Upper lobe of right lung (tissue), 1 donor: Measurements from ENCODE around the gene TSSK3. TPM values are rescaled to one million over a fixed set of nuclear protein-coding genes. Genes with fewer than 3 reads are reported as not detected.

Source experiments
- ATAC-seq: fragments of 200-7000 bp; cut with Tn5 transposase; one replicate; pipeline ENCODE4 v1.9.1; 2020; ENCODE audit warnings: mild to moderate bottlenecking, moderate library complexity
- DNase-seq: peaks from one replicate; pipeline ENCODE4 v3.0.0-alpha.2; 2020
- H3K27ac ChIP-seq: fragments of 200-600 bp; one replicate; pipeline ENCODE4 v1.8.0; 2022
- H3K27me3 ChIP-seq: fragments of 200-600 bp; one replicate; pipeline ENCODE4 v1.8.0; 2022; ENCODE audit warnings: mild to moderate bottlenecking
- H3K36me3 ChIP-seq: fragments of 200-600 bp; one replicate; pipeline ENCODE4 v1.8.0; 2022
- H3K4me1 ChIP-seq: fragments of 200-600 bp; one replicate; pipeline ENCODE4 v1.8.0; 2022
- H3K4me3 ChIP-seq: fragments of 200-600 bp; one replicate; pipeline ENCODE4 v1.8.0; 2022; ENCODE audit warnings: mild to moderate bottlenecking
- H3K9me3 ChIP-seq: fragments of 200-600 bp; one replicate; pipeline ENCODE4 v1.8.0; 2022
- intact Hi-C: fragments of 100-400 bp; cut with DNase I; formaldehyde crosslinking; loops from one replicate; pipeline ENCODE4 v1.11.0; 2022
- total RNA-seq: library from RNA; stranded (reverse); fragmentation: NEBNext Ultra II Directional; extraction: Animal tissue kit (Norgen Biotek cat#: 25700); gene quantifications from one replicate; pipeline ENCODE4 v1.2.1, GENCODE V29; 2021
- TF ChIP-seq, protein P1 (sequence below): fragments of 200-600 bp; IDR thresholded peaks from one replicate; pipeline ENCODE4 v1.8.0; 2022; ENCODE audit warnings: antibody characterized with exemption
- donor health status: DM: no; HTN: yes; CAD: no; lungs with severe emphysema.

Gene TSSK3
- total RNA-seq, 1 donor from 2014 or later: 2.5 TPM

DNA sequence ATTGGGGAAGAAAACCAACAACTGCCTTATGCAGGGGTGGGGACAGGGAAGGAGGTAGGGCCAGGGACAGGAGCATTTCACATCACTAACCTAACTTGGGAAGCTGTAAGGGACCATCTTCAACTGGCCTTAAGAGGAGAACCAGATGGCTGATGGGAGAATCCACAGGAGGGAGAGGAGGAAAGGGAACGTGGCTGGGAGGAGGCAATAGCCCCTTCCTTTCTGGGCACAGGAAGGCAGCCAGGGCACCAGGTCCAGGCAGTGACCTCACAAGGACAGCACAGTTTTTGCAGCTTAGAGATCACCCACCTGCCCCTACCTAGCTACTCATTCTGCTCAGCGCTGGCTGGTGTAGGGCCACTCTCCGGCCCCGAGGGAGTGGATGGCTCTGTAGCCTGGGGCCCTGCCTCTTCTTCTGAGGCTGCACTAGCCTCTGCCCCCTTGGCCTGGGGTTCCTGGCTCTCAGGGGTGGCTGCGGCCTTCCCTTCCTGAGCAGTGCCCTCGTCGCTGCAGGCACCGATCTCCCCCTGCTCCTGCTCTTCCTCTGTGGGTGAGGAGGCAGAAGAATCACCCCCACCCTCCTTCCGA lies 28.0 kb upstream of the TSSK3 start:
- intact Hi-C loops: no loop called here
- no peak for DNase-seq
- H3K27me3 ChIP-seq: no peaks in the 10 kb centered on the region
- H3K9me3 ChIP-seq: no peaks in the 10 kb centered on the region
- peaks cover 28% of the 10 kb centered on the region for H3K4me1 ChIP-seq
- ATAC-seq: no peak
- H3K36me3 ChIP-seq: peaks cover 37% of the 10 kb centered on the region
- peak overlapping the region; percentile 36 for H3K27ac ChIP-seq
- TF ChIP-seq, protein P1, sequence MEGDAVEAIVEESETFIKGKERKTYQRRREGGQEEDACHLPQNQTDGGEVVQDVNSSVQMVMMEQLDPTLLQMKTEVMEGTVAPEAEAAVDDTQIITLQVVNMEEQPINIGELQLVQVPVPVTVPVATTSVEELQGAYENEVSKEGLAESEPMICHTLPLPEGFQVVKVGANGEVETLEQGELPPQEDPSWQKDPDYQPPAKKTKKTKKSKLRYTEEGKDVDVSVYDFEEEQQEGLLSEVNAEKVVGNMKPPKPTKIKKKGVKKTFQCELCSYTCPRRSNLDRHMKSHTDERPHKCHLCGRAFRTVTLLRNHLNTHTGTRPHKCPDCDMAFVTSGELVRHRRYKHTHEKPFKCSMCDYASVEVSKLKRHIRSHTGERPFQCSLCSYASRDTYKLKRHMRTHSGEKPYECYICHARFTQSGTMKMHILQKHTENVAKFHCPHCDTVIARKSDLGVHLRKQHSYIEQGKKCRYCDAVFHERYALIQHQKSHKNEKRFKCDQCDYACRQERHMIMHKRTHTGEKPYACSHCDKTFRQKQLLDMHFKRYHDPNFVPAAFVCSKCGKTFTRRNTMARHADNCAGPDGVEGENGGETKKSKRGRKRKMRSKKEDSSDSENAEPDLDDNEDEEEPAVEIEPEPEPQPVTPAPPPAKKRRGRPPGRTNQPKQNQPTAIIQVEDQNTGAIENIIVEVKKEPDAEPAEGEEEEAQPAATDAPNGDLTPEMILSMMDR: no peak
- peak overlapping the region; percentile 60 for H3K4me3 ChIP-seq

DNA sequence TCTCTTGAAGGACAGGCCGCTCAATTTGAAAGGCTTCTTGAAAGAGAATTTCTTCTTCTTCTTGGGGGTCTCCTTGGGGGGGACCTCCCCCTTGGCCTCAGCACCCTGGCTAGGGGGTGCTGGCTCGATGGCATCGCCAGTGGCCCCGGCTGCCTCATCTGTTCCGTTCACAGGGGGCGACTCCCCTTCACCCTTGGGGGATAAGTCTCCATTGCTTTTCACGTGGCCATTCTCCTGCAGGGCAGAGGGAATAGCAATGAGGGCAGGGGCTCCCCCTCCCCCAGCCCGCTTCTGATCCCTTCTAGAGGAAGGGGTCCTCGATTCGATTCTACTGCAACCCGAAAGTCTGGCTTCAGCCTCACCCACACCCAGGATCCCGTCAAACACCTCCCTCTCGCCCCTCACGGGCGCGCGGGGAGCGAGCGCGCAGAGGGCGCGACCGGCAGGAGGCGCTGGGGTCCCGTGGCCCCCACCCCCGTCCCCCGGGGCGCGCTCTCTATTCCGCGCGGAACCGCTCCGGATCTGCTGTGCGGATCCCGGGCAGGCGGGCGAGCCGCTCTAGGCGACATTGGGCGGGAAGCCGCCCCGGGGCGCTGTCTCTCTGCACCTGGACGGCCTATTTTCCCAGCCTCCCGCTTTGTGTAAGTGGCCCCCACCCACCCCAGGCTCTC lies 27.3 kb upstream of the TSSK3 start:
- Histone ChIP-seq H3K36me3 (peaks cover 31% of the 10 kb centered on the region), H3K4me3 (peak overlapping the region; percentile 60), H3K9me3 (no peaks in the 10 kb centered on the region), H3K27ac (peak overlapping the region; percentile 36), H3K4me1 (peaks cover 28% of the 10 kb centered on the region), H3K27me3 (no peaks in the 10 kb centered on the region)
- ATAC-seq (peak; percentile 59), DNase-seq (peak; percentile 77)
- TF ChIP-seq, protein P1: peak; percentile 70
- intact Hi-C loops: no loop called here

DNA sequence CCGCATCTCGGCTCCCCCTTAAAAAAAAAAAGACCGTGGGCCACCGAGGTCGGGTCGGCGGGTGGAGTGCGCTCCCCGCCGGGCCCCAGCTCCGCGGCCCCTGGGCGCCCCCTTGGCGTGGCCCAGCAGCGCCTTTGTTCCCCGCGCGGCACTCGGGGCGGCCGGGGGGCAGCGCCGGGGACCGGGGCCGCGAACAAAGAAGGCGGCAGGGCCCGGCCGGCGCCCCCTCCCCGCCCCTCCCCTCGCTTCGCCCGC lies 26.9 kb upstream of the TSSK3 start:
- H3K36me3 ChIP-seq: peaks cover 26% of the 10 kb centered on the region
- peak overlapping the region; percentile 60 for H3K4me3 ChIP-seq
- ATAC-seq (no peak), DNase-seq (no peak)
- peaks cover 28% of the 10 kb centered on the region for H3K4me1 ChIP-seq
- no peaks in the 10 kb centered on the region for H3K9me3 ChIP-seq
- no peaks in the 10 kb centered on the region for H3K27me3 ChIP-seq
- H3K27ac ChIP-seq: no peak overlapping the region
- TF ChIP-seq, protein P1: no peak
- intact Hi-C loops: no loop called here

DNA sequence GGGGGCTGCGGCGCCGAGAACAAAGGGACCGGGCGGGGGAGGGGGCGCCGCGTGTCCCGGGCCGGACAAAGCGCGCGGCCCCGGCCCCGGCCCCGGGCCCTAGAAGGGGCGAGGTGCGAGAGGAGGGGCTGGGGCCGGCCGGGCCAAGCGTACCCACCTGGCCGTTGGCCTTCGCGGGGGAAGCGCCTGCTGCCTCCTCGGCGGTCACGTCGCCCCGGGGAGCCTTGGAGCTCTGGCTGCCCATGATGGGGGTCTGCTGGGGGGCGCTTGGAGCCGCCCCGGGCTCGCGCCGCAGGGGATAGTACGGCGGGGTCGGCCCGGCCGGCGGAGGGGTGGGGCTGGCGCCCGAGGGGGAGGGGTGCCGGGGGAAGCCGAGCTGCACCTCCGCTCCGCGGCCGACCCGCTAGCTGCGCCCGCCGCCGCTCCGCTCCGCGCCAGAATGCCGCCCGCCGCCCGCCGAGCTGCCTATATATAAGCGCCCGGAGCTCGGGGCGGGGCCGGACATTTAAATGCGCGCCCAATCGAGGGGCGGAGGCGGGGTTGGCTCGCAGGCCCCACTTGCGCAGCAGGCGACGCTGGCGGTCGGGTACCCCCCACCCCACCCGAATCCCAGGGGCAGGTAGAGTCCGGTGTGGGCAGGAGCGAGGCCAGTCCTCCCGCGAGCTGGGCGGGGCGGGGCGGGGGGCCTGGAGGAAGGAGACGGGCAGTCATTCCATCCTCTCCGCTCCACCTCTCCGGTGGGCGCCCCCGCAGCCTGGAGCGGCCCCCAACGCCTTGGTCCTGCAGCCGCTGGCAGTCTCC lies 26.3 kb upstream of the TSSK3 start, which contains the start of gene MARCKSL1:
Gene MARCKSL1, minus strand, starts transcription at position 444 of the 801 bp plus-strand sequence. Its CDS starts 200 bp downstream, at position 244.
- TF ChIP-seq, protein P1: no peak
- ATAC-seq (peak; percentile 64), DNase-seq (peak; percentile 87)
- Histone ChIP-seq H3K36me3 (peaks cover 21% of the 10 kb centered on the region), H3K9me3 (no peaks in the 10 kb centered on the region), H3K27ac (peak within 1 kb of the TSS; percentile 60), H3K4me3 (peak within 1 kb of the TSS; percentile 60), H3K27me3 (no peaks in the 10 kb centered on the region), H3K4me1 (peaks cover 28% of the 10 kb centered on the region)
- intact Hi-C loops: no loop called here

DNA sequence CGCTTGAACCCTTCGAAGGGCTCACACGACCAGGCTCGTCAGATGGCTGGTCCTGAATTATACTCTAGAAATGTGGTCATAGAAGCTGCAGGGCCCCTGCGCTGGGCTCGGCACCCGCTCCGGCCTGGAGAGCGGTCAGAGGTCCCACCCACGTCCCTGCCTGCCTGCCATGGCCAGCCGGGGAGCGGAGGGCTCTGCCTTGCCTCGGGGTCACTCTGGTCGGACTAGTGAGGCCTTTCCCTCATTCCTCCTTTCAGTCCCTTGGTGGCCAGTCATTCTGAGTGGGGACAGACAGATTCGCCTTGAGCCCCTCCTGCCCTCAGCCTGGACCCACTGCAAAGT lies 25.8 kb upstream of the TSSK3 start:
- DNase-seq: no peak

More for the DNA sequence above, 25.8 kb upstream of the TSSK3 start:
- no peak for ATAC-seq
- H3K9me3 ChIP-seq: no peaks in the 10 kb centered on the region
- intact Hi-C loops: no loop called here
- peak overlapping the region; percentile 60 for H3K4me3 ChIP-seq
- no peaks in the 10 kb centered on the region for H3K27me3 ChIP-seq
- H3K4me1 ChIP-seq: peaks cover 28% of the 10 kb centered on the region
- peaks cover 15% of the 10 kb centered on the region for H3K36me3 ChIP-seq
- TF ChIP-seq, protein P1: no peak
- H3K27ac ChIP-seq: no peak overlapping the region
